Ishikawa (cell line): Measurements from ENCODE around the gene GSN.

Experiments
- CREB1 ChIP-seq: IDR thresholded peaks from 2 replicates; pipeline ENCODE4 v1.6.1; 2012; ENCODE audit warnings: low read depth
- EGR1 ChIP-seq: IDR thresholded peaks from 2 replicates; pipeline ENCODE4 v1.6.1; 2012
- EP300 ChIP-seq: IDR thresholded peaks from 2 replicates; pipeline ENCODE4 v1.6.1; 2012; ENCODE audit warnings: borderline replicate concordance
- FOXM1 ChIP-seq: IDR thresholded peaks from 2 replicates; pipeline ENCODE4 v1.6.1; 2012; ENCODE audit warnings: low read depth, borderline replicate concordance
- NFIC ChIP-seq: IDR thresholded peaks from 2 replicates; pipeline ENCODE4 v1.6.1; 2012
- RAD21 ChIP-seq: IDR thresholded peaks from 2 replicates; pipeline ENCODE4 v1.6.1; 2012; ENCODE audit warnings: low read depth
- TAF1 ChIP-seq: IDR thresholded peaks from 2 replicates; pipeline ENCODE4 v1.6.1; 2012; ENCODE audit warnings: low read depth, mild to moderate bottlenecking
- YY1 ChIP-seq: IDR thresholded peaks from 2 replicates; pipeline ENCODE4 v1.6.1; 2012; ENCODE audit warnings: low read depth

DNA sequence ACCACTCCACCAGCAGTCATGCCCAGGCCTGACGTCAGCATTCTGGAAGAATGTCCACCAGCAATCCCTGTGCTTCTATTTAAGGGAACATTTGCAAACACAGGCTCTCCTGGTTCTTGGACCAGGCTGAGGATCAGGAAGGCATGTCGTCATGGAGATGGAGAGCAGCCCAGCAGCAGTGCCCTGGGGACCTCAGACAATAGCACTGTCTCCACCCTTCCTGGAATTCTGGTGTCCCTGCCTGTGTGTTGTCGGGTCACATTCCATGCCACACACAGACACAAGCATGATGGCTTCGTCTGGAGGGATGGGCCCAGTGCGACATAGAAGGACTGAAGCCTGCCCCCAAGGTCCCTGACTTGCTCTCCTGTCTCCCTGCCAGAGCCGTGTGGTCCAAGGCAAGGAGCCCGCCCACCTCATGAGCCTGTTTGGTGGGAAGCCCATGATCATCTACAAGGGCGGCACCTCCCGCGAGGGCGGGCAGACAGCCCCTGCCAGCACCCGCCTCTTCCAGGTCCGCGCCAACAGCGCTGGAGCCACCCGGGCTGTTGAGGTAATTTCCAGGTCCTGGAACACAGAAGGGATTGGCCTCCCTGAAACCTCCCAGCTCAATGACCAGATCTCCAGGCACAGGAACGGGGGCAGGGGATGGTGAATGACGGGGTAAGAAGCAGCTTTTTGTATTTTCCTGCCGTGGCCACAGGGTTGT, 58.3 kb downstream of the GSN start:
- 0 out of 2 replicates have a peak, but pooled peaks have one; percentile 5 for TF ChIP-seq NFIC
- no peak for TF ChIP-seq RAD21
- no peak for TF ChIP-seq FOXM1
- no peak for TF ChIP-seq CREB1
- peak; percentile 27; the same call in 1 of the 2 replicates for TF ChIP-seq EP300
- TF ChIP-seq EGR1: no peak
- no peak for TF ChIP-seq TAF1
- 0 out of 2 replicates have a peak, but pooled peaks have one; percentile 33 for TF ChIP-seq YY1
